ENCODE measurements around the gene KLF16.

- TF ChIP-seq, protein P1, sequence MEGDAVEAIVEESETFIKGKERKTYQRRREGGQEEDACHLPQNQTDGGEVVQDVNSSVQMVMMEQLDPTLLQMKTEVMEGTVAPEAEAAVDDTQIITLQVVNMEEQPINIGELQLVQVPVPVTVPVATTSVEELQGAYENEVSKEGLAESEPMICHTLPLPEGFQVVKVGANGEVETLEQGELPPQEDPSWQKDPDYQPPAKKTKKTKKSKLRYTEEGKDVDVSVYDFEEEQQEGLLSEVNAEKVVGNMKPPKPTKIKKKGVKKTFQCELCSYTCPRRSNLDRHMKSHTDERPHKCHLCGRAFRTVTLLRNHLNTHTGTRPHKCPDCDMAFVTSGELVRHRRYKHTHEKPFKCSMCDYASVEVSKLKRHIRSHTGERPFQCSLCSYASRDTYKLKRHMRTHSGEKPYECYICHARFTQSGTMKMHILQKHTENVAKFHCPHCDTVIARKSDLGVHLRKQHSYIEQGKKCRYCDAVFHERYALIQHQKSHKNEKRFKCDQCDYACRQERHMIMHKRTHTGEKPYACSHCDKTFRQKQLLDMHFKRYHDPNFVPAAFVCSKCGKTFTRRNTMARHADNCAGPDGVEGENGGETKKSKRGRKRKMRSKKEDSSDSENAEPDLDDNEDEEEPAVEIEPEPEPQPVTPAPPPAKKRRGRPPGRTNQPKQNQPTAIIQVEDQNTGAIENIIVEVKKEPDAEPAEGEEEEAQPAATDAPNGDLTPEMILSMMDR (IDR thresholded peaks at IDR 0.05; ENCODE audit: low read length): no peak
- TF ChIP-seq EZH2phosphoT487 (IDR thresholded peaks at IDR 0.05; ENCODE audit: low read length): no peak
These were observed 11.3 kb upstream of the KLF16 start for GRCh38 chr19:1874554-1875185.

Measured in MM.1S (cell line).